IMR-90 (cell line): ENCODE measurements around the gene ITPRIP. TPM values are rescaled to one million over a fixed set of nuclear protein-coding genes. Genes with fewer than 3 reads are reported as not detected.
A peak's percentile ranks its signal among the peaks of the same experiment; 100 is the strongest.

Source experiments
- ATAC-seq: fragments of 200-7000 bp; cut with Tn5 transposase; 2 replicates; pipeline ENCODE4 v1.9.1; 2020; ENCODE audit warnings: low read depth, mild to moderate bottlenecking, moderate library complexity
- BruUV-seq: library from RNA; stranded (reverse); fragments of 400-500 nt; replicated peaks from 2 replicates; lab custom pipeline; 2021; lab: Mats Ljungman, UMichigan
- CTCF ChIA-PET: fragments of 300-600 bp; formaldehyde crosslinking; extraction: SDS; loops from one replicate; lab custom pipeline; 2021; ENCODE audit warnings: antibody characterized with exemption; lab: Yijun Ruan, JAX
- POLR2A ChIA-PET: fragments of 300-600 bp; sonication (Branson Sonifier 250); formaldehyde crosslinking; loops from one replicate; lab custom pipeline; 2022; ENCODE audit warnings: antibody characterized with exemption; ENCODE audit not compliant: unreplicated experiment; lab: Charles Lee
- DNase-seq: peaks from one replicate; pipeline ENCODE4 v3.0.0; 2013
- H2AFZ ChIP-seq: replicated peaks from 2 replicates; pipeline ENCODE3; 2013; ENCODE audit warnings: low read length, mild to moderate bottlenecking; ENCODE audit not compliant: poor library complexity
- H2AK5ac ChIP-seq: 2 replicates; pipeline ENCODE4 v1.6.1; 2013; ENCODE audit warnings: low read depth, low read length, inconsistent platforms
- H2AK9ac ChIP-seq: replicated peaks from 2 replicates; pipeline ENCODE3; 2013; ENCODE audit warnings: mild to moderate bottlenecking, low read depth, low read length, moderate library complexity; ENCODE audit not compliant: poor library complexity
- H2BK120ac ChIP-seq: 2 replicates; pipeline ENCODE4 v1.6.1; 2013; ENCODE audit warnings: low read depth, low read length, inconsistent platforms
- H2BK15ac ChIP-seq: 3 replicates; pipeline ENCODE4 v1.6.1; 2013; ENCODE audit warnings: low read depth, low read length, inconsistent platforms
- H2BK20ac ChIP-seq: 2 replicates; pipeline ENCODE4 v1.6.1; 2013; ENCODE audit warnings: low read depth, mild to moderate bottlenecking, inconsistent platforms, low read length, moderate library complexity
- H2BK5ac ChIP-seq: 2 replicates; pipeline ENCODE4 v1.6.1; 2013; ENCODE audit warnings: mild to moderate bottlenecking, low read depth, low read length, inconsistent platforms; ENCODE audit not compliant: poor library complexity, severe bottlenecking
- H3K14ac ChIP-seq: replicated peaks from 2 replicates; pipeline ENCODE4 v1.6.1; 2013; ENCODE audit warnings: low read depth, low read length, inconsistent platforms
- H3K18ac ChIP-seq: 2 replicates; pipeline ENCODE4 v1.6.1; 2013; ENCODE audit warnings: low read depth, low read length, control low read depth
- H3K23ac ChIP-seq: 2 replicates; pipeline ENCODE4 v1.6.1; 2013; ENCODE audit warnings: low read depth, low read length, inconsistent platforms
- H3K27ac ChIP-seq: 2 replicates; pipeline ENCODE4 v1.5.1; 2013; ENCODE audit warnings: mild to moderate bottlenecking, control low read depth, low read length; ENCODE audit not compliant: insufficient read depth
- H3K27me3 ChIP-seq: 2 replicates; pipeline ENCODE4 v1.6.1; 2013; ENCODE audit warnings: low read length; ENCODE audit not compliant: control insufficient read depth, insufficient read depth
- H3K36me3 ChIP-seq: 2 replicates; pipeline ENCODE4 v1.6.1; 2013; ENCODE audit warnings: low read length, mixed read lengths; ENCODE audit not compliant: control insufficient read depth, insufficient read depth
- H3K4ac ChIP-seq: 2 replicates; pipeline ENCODE4 v1.6.1; 2013; ENCODE audit warnings: low read depth, low read length, inconsistent platforms
- H3K4me1 ChIP-seq: 2 replicates; pipeline ENCODE4 v1.6.1; 2013; ENCODE audit warnings: low read length, mixed read lengths; ENCODE audit not compliant: control insufficient read depth, insufficient read depth
- H3K4me2 ChIP-seq: 2 replicates; pipeline ENCODE4 v1.6.1; 2013; ENCODE audit warnings: low read depth, mild to moderate bottlenecking, control low read depth, low read length, moderate library complexity
- H3K4me3 ChIP-seq: 2 replicates; pipeline ENCODE4 v1.5.1; 2013; ENCODE audit warnings: low read depth, mild to moderate bottlenecking, control low read depth, low read length, moderate library complexity; ENCODE audit not compliant: insufficient read depth
- H3K56ac ChIP-seq: 2 replicates; pipeline ENCODE4 v1.6.1; 2013; ENCODE audit warnings: low read length, inconsistent platforms; ENCODE audit not compliant: insufficient read depth; ENCODE audit errors: extremely low read depth
- H3K79me1 ChIP-seq, 2 experiments: 2 replicates each; pipeline ENCODE4 v1.6.1; 2013; ENCODE audit warnings: low read length in 2 of 2, inconsistent platforms in 1 of 2, low read depth in 1 of 2
- H3K9ac ChIP-seq: 2 replicates; pipeline ENCODE4 v1.6.1; 2013; ENCODE audit warnings: low read depth, low read length, control low read depth
- H3K9me1 ChIP-seq: 2 replicates; pipeline ENCODE4 v1.6.1; 2013; ENCODE audit warnings: low read length, inconsistent platforms; ENCODE audit not compliant: insufficient read depth
- H3K9me3 ChIP-seq: 2 replicates; pipeline ENCODE4 v1.6.1; 2013; ENCODE audit warnings: low read length; ENCODE audit not compliant: control insufficient read depth, insufficient read depth
- H4K20me1 ChIP-seq: 2 replicates; pipeline ENCODE4 v1.6.1; 2013; ENCODE audit warnings: low read length, inconsistent platforms; ENCODE audit not compliant: insufficient read depth
- H4K5ac ChIP-seq: 2 replicates; pipeline ENCODE4 v1.6.1; 2013; ENCODE audit warnings: mild to moderate bottlenecking, low read depth, low read length, control low read depth
- H4K8ac ChIP-seq, 2 experiments: 2 replicates each; pipeline ENCODE4 v1.6.1; 2013; ENCODE audit warnings: low read depth in 2 of 2, low read length in 2 of 2, control low read depth in 1 of 2, inconsistent platforms in 1 of 2
- H4K91ac ChIP-seq: 2 replicates; pipeline ENCODE4 v1.6.1; 2013; ENCODE audit warnings: low read depth, low read length, inconsistent platforms; ENCODE audit not compliant: insufficient read depth
- BHLHE40 ChIP-seq: fragments of 150-350 bp; IDR thresholded peaks from 2 replicates; pipeline ENCODE4 v1.6.1; 2016; ENCODE audit warnings: mild to moderate bottlenecking, low read depth, low read length
- CEBPB ChIP-seq: IDR thresholded peaks from 2 replicates; pipeline ENCODE4 v1.6.1; 2012; ENCODE audit warnings: low read depth, low read length, improper control_type of control experiment
- CTCF ChIP-seq: conservative IDR thresholded peaks from 2 replicates; pipeline ENCODE4 v1.5.1; 2012; ENCODE audit warnings: mild to moderate bottlenecking, low read depth, low read length, improper control_type of control experiment
- ELK1 ChIP-seq: fragments of 150-350 bp; IDR thresholded peaks from 2 replicates; pipeline ENCODE4 v1.6.1; 2016; ENCODE audit warnings: low read depth, mild to moderate bottlenecking, low read length, moderate library complexity, borderline replicate concordance
- FOS ChIP-seq: fragments of 150-350 bp; IDR thresholded peaks from 2 replicates; pipeline ENCODE4 v1.6.1; 2016; ENCODE audit warnings: low read depth, low read length
- MAFK ChIP-seq: IDR thresholded peaks from 2 replicates; pipeline ENCODE4 v1.6.1; 2012; ENCODE audit warnings: low read depth, low read length, improper control_type of control experiment
- MAZ ChIP-seq: IDR thresholded peaks from 2 replicates; pipeline ENCODE4 v1.6.1; 2012; ENCODE audit warnings: low read depth, mild to moderate bottlenecking, low read length, improper control_type of control experiment, moderate library complexity, borderline replicate concordance
- NFE2L2 ChIP-seq: fragments of 150-350 bp; IDR thresholded peaks from 2 replicates; pipeline ENCODE4 v1.6.1; 2016; ENCODE audit warnings: low read depth, mild to moderate bottlenecking, low read length
- POLR2A ChIP-seq: IDR thresholded peaks from 2 replicates; pipeline ENCODE4 v1.6.1; 2012; ENCODE audit warnings: mild to moderate bottlenecking, low read depth, low read length
- RCOR1 ChIP-seq: IDR thresholded peaks from 2 replicates; pipeline ENCODE4 v1.6.1; 2012; ENCODE audit warnings: mild to moderate bottlenecking, low read length, improper control_type of control experiment; ENCODE audit not compliant: insufficient replicate concordance
- RFX5 ChIP-seq: IDR thresholded peaks from 2 replicates; pipeline ENCODE4 v1.8.0; 2012; ENCODE audit warnings: low read depth, mild to moderate bottlenecking, low read length, moderate library complexity
- SMC3 ChIP-seq: fragments of 150-350 bp; IDR thresholded peaks from 2 replicates; pipeline ENCODE4 v1.6.1; 2016; ENCODE audit warnings: low read depth, mild to moderate bottlenecking, antibody characterized with exemption, low read length, moderate library complexity
- USF2 ChIP-seq: fragments of 150-350 bp; IDR thresholded peaks from 2 replicates; pipeline ENCODE4 v1.6.1; 2017; ENCODE audit warnings: mild to moderate bottlenecking, antibody characterized with exemption, low read length, low read depth
- WGBS, 2 experiments: methylation state at CpG; one replicate each; pipeline versions ENCODE4 v1.1.5 to v1.1.7; 2013; ENCODE audit warnings: missing lambda C conversion rate in 2 of 2; ENCODE audit not compliant: insufficient read length in 1 of 2; ENCODE audit errors: extremely low coverage in 2 of 2; 5-methylcytosine and 5-hydroxymethylcytosine counted together
- dilution Hi-C: fragments of 300-500 bp; cut with HindIII; formaldehyde crosslinking; loops from one replicate; pipeline ENCODE4 v1.14.3; 2018; ENCODE audit warnings: low sequenced_read_pairs; ENCODE audit not compliant: unreplicated experiment
- in situ Hi-C: fragments of 300-500 bp; cut with MboI; formaldehyde crosslinking; loops from 3 replicates; pipeline ENCODE4 v1.14.3; 2019; ENCODE audit warnings: low sequenced_read_pairs, inconsistent platforms, mixed read lengths
- intact Hi-C: fragments of 100-400 bp; cut with micrococcal nuclease; formaldehyde crosslinking; loops from 2 replicates; pipeline ENCODE4 v1.10.0; 2022
- polyA plus RNA-seq, 3 experiments: library from polyadenylated mRNA; depleted of rRNA; stranded (reverse); fragments of >200 nt; gene quantifications; 2 replicates each; pipeline ENCODE4 v1.2.3, GENCODE V29; 2012; ENCODE audit warnings: low replicate concordance in 1 of 3
- total RNA-seq: library from RNA; depleted of rRNA; stranded (reverse); fragments of >200 nt; gene quantifications from 2 replicates; pipeline ENCODE4 v1.2.3, GENCODE V29; 2012

ITPRIP gene
- total and polyA plus RNA-seq, 2 of the 4 experiments (the other 2 are of a cell fraction): 7.5 to 31.9 TPM

DNA sequence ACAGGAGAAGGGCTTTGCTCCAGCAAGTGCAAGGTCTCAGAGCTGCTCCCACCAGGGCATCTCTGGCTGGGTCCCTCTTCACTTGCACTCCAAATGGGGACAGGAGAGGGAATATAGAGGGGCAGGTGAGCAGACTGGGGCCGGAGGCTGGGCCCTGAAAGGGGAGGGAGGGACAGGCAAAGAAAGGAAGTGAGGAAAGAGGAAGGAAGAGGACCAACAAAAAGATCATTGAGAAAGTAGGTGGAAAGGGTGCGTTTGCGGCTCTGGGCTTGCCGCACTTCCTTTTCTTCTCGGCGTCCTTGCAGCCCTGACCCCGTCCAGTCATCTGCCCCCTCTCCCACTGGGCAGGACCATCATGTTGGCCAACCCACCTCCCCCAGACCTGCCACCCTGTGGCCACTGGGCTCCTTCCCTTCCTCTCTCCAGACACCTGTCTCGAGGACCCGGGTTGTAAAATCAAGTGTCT is 14.0 kb downstream of the ITPRIP start:
- Histone ChIP-seq H3K23ac (peak overlapping the region; percentile 53; the same call in 1 of the 2 replicates), H3K18ac (no peak overlapping the region), H2AK9ac (no peak overlapping the region), H2BK15ac (no peak overlapping the region), H2BK5ac (no peak overlapping the region), H3K27ac (no peak overlapping the region), H4K20me1 (peaks cover 99% of the 10 kb centered on the region), H3K27me3 (no peaks in the 10 kb centered on the region), H2BK20ac (no peak overlapping the region), H3K9me3 (no peaks in the 10 kb centered on the region), H3K79me1 (peaks cover 4 to 90% of the 10 kb centered on the region in 2 experiments; a peak in 2 of 4 replicates), H3K9ac (no peak overlapping the region), H2BK120ac (no peak overlapping the region), H3K4ac (no peak overlapping the region), H2AFZ (no peak overlapping the region), H4K91ac (no peak overlapping the region), H2AK5ac (no peak overlapping the region; the same call in 1 of the 2 replicates), H3K14ac (peak overlapping the region; percentile 1; the same call in 1 of the 2 replicates), H3K9me1 (peaks cover 60% of the 10 kb centered on the region), H3K56ac (no peak overlapping the region), H3K4me2 (no peak overlapping the region), H4K8ac (no peak overlapping the region), H4K5ac (no peak overlapping the region), H3K4me1 (peaks cover 46% of the 10 kb centered on the region), H3K36me3 (no peaks in the 10 kb centered on the region; the same call in 1 of the 2 replicates), H3K4me3 (no peak overlapping the region)
- in situ Hi-C loops (no loop called here), dilution Hi-C loops (no loop called here), intact Hi-C loops (no loop called here)
- TF ChIP-seq BHLHE40 (no peak), SMC3 (no peak), POLR2A (no peak), USF2 (no peak), RCOR1 (no peak), NFE2L2 (no peak), CTCF (no peak), CEBPB (no peak), ELK1 (no peak), MAZ (no peak), FOS (no peak), MAFK (no peak), RFX5 (no peak)
- ATAC-seq (no peak), DNase-seq (no peak)
- ChIA-PET POLR2A (no interaction called here), CTCF (no interaction called here)
- no TSS peak for BruUV-seq
- 100% methylated on average over 1 of the region's 9 CpGs; no CpG with 5 or more reads in 1 of the 2 experiments for WGBS, 2 experiments
